NCI-H446 (cell line): ENCODE data around the gene HIRA.
"Not testable (repeated sequence)": the region's sequence is repeated elsewhere in the genome, so short reads cannot be mapped to it uniquely, and the experiment has no call there.

Experiments
- DNase-seq, 2 experiments: peaks; one replicate each; lab custom pipeline; 2025; lab: John Stamatoyannopoulos, UW

Gene HIRA

GRCh38 chr22:19440411-19441195, 9.1 kb upstream of the HIRA start:
- no peak for DNase-seq

GRCh38 chr22:19438298-19438697, 6.8 kb upstream of the HIRA start:
- peak in 1 of 2 experiments; percentile 49 for DNase-seq

- not testable (repeated sequence) for DNase-seq
These were observed 5.1 kb upstream of the HIRA start for GRCh38 chr22:19436444-19437161.

- no peak for DNase-seq
These were observed 3.5 kb upstream of the HIRA start for GRCh38 chr22:19434829-19435580.

GRCh38 chr22:19434401-19434800, 2.9 kb upstream of the HIRA start:
- no peak for DNase-seq

- DNase-seq, result peak; percentile 80 to 97
These were observed 759 bp upstream of the HIRA start, which contains the start of gene MRPL40 for GRCh38 chr22:19432133-19432851. Gene MRPL40, plus strand, starts transcription at chr22:19432545. Its CDS starts 10 bp downstream, at chr22:19432555.

- peak; percentile 8 to 15 for DNase-seq
These were observed 517 bp downstream of the HIRA start for GRCh38 chr22:19430890-19431541.

- DNase-seq, result peak in 1 of 2 experiments; percentile 35
These were observed 1.3 kb downstream of the HIRA start for GRCh38 chr22:19429950-19430889.

- DNase-seq, result no peak
These were observed 7.4 kb downstream of the HIRA start for GRCh38 chr22:19424186-19424500.

GRCh38 chr22:19422440-19423301, 8.9 kb downstream of the HIRA start:
- no peak for DNase-seq

GRCh38 chr22:19420321-19420720, 11.2 kb downstream of the HIRA start:
- no peak for DNase-seq

GRCh38 chr22:19419464-19420178, 11.9 kb downstream of the HIRA start:
- no peak for DNase-seq

GRCh38 chr22:19419086-19419463, 12.5 kb downstream of the HIRA start:
- no peak for DNase-seq

GRCh38 chr22:19412923-19413322, 18.6 kb downstream of the HIRA start:
- no peak for DNase-seq

- DNase-seq, result no peak
These were observed 19.1 kb downstream of the HIRA start for GRCh38 chr22:19412478-19412877.

- no peak for DNase-seq
These were observed 19.9 kb downstream of the HIRA start for GRCh38 chr22:19411690-19412045.

GRCh38 chr22:19410941-19411689, 20.4 kb downstream of the HIRA start:
- no peak for DNase-seq
